ENCODE results near the gene CD320. TPM values are rescaled to one million over a fixed set of nuclear protein-coding genes. Genes with fewer than 3 reads are reported as not detected.

CD320 gene
- total RNA-seq, 1 donor from 2014 or later = 31.8 TPM

DNA sequence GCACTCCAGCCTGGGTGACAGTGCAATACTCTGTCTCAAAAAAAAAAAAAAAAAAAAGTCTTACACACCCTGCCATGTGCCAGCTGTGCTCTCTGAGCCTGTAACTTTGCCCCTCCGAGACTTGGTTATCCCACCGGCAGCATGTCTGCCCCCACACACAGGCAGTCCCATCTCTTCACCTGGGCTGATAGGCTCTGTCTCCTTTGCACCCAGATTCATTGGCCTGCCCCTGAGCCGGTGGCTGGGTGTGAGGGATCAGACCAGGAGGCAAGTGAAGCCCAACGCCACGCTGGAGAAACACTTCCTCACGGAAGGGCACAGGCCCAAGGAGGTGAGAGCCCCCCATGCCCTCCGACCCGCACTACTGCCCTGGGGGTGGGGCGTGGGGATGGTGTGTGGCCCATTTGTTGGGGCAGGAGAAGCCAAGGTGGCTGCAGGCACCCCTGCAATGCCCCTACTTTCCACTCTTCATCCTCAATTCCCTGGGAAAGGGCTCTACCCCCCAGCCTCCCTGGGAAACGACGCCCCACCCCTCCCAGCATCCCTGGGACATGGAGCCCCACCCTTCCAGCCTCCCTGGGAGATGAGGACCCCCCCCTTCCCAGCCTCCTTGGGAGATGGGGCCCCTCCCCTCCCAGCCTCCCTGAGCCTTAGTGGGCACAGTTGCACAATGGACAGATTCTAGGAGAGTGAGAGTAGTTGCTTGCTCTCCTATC, 53.7 kb downstream of the CD320 start:
- TF ChIP-seq, protein P1, sequence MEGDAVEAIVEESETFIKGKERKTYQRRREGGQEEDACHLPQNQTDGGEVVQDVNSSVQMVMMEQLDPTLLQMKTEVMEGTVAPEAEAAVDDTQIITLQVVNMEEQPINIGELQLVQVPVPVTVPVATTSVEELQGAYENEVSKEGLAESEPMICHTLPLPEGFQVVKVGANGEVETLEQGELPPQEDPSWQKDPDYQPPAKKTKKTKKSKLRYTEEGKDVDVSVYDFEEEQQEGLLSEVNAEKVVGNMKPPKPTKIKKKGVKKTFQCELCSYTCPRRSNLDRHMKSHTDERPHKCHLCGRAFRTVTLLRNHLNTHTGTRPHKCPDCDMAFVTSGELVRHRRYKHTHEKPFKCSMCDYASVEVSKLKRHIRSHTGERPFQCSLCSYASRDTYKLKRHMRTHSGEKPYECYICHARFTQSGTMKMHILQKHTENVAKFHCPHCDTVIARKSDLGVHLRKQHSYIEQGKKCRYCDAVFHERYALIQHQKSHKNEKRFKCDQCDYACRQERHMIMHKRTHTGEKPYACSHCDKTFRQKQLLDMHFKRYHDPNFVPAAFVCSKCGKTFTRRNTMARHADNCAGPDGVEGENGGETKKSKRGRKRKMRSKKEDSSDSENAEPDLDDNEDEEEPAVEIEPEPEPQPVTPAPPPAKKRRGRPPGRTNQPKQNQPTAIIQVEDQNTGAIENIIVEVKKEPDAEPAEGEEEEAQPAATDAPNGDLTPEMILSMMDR (IDR thresholded peaks at IDR 0.05; ENCODE audit: borderline replicate concordance) = no peak
- no peak overlapping the region for H3K27ac ChIP-seq (replicated peaks)
- DNase-seq = no peak
- no peak overlapping the region for H3K4me3 ChIP-seq
- no peaks in the 10 kb centered on the region for H3K27me3 ChIP-seq (ENCODE audit: low read depth)
- peaks cover 25% of the 10 kb centered on the region for H3K4me1 ChIP-seq
- intact Hi-C loops (cut with micrococcal nuclease) = no loop called here
- no peaks in the 10 kb centered on the region for H3K9me3 ChIP-seq (replicated peaks)
- H3K36me3 ChIP-seq = peaks cover 45% of the 10 kb centered on the region

DNA sequence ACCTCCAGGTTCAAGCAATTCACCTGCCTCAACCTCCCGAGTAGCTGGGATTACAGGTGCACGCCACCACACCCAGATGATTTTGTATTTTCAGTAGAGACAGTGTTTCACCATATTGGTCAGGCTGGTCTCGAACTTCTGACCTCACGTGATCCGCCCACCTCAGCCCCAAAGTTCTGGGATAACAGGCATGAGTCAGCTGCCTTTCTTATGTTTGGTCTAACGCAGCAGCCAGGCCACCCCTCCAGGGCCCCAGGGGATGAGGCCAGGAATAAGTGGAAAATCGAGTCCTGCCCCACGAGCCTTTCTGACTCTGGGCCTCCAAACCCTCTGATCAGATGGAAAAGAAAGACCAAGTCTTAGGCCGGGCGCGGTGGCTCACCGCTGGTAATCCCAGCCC, 54.5 kb downstream of the CD320 start:
- peaks cover 42% of the 10 kb centered on the region for H3K36me3 ChIP-seq
- peaks cover 25% of the 10 kb centered on the region for H3K4me1 ChIP-seq
- H3K27ac ChIP-seq (replicated peaks) = no peak overlapping the region
- DNase-seq = no peak
- no peaks in the 10 kb centered on the region for H3K27me3 ChIP-seq (ENCODE audit: low read depth)
- H3K9me3 ChIP-seq (replicated peaks) = no peaks in the 10 kb centered on the region
- TF ChIP-seq, protein P1 (IDR thresholded peaks at IDR 0.05; ENCODE audit: borderline replicate concordance) = no peak
- intact Hi-C loops (cut with micrococcal nuclease) = loop anchor here (2.0 kb wide), 1 partner anchor 97 kb away; no protein-coding TSS in a partner anchor
- H3K4me3 ChIP-seq = no peak overlapping the region

DNA sequence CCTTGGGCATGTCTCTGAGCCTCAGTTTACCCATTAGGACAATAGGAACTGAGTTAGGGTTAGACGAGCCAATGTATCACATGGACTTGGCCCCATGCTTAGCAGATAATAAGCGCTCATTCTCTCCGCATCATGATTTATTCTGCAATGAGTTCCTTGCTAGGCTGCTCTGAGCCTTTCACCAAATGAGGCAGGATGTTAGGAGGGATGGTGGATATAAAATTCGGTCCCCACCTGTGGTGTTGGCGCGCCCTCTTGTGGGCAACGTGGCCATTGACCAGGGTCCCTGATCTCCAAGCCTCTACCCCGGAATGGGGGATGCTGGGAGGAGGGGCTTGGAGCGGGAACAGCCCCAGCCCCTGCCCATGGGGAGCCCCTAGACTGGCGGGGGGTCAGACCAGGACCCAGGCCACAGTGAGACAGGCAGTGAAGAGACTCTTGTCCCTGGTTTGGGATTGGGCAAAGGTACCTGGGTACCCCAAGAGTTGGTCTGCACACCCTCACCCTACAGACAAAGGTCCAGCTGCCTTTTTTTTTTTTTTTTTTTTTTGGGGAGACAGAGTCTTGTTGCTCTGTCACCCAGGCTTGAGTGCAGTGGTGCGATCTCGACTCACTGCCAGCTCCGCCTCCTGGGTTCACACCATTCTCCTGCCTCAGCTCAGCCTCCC, 55.1 kb downstream of the CD320 start:
- DNase-seq = peak; percentile 85
- H3K4me3 ChIP-seq = no peak overlapping the region
- H3K4me1 ChIP-seq = peaks cover 25% of the 10 kb centered on the region
- no peak overlapping the region for H3K27ac ChIP-seq (replicated peaks)
- TF ChIP-seq, protein P1 (IDR thresholded peaks at IDR 0.05; ENCODE audit: borderline replicate concordance) = peak; percentile 97
- intact Hi-C loops (cut with micrococcal nuclease) = loop anchor here (2.0 kb wide), 1 partner anchor 96 kb away; no protein-coding TSS in a partner anchor
- H3K36me3 ChIP-seq = peaks cover 35% of the 10 kb centered on the region
- no peaks in the 10 kb centered on the region for H3K27me3 ChIP-seq (ENCODE audit: low read depth)
- no peaks in the 10 kb centered on the region for H3K9me3 ChIP-seq (replicated peaks)

Other genes starting within 250 kb of the CD320 start
- not detected for gene FBN3, start 158.8 kb downstream of the CD320 start, total RNA-seq
- gene CERS4, start 99.0 kb downstream of the CD320 start, total RNA-seq = 16.5 TPM
- gene NDUFA7, start 13.0 kb upstream of the CD320 start, total RNA-seq = 134 TPM
- 967 TPM for gene RPS28, start 13.1 kb upstream of the CD320 start, total RNA-seq
- gene KANK3, start 34.9 kb upstream of the CD320 start, total RNA-seq = 19.9 TPM
- gene ANGPTL4, start 55.8 kb upstream of the CD320 start, total RNA-seq = 8.4 TPM
- gene RAB11B, start 82.0 kb upstream of the CD320 start, total RNA-seq = 157 TPM
- gene MARCHF2, start 104.9 kb upstream of the CD320 start, total RNA-seq = 109 TPM
- gene HNRNPM, start 136.6 kb upstream of the CD320 start, total RNA-seq = 104 TPM
- gene PRAM1, start 194.3 kb upstream of the CD320 start, total RNA-seq = 0.36 TPM
- gene ZNF414, start 205.8 kb upstream of the CD320 start, total RNA-seq = 17.0 TPM

All from left ventricle myocardium inferior (tissue), 1 donor.